Uterus (tissue), 2 donors: ENCODE results near the gene NELL2.

Source experiments
- CTCF ChIP-seq, 4 experiments: fragments of 200-600 bp in 2 of 4; fragments of 450-650 bp in 2 of 4; sonication (generic) in 2 of 4; IDR thresholded peaks; one replicate each; pipeline ENCODE4 v1.5.1; 2016 to 2019; ENCODE audit warnings: antibody characterized with exemption in 4 of 4, mild to moderate bottlenecking in 2 of 4, moderate library complexity in 1 of 4
- POLR2A ChIP-seq, 2 donors: fragments of 450-650 bp; IDR thresholded peaks; one replicate each; pipeline ENCODE4 v1.6.1; 2016; ENCODE audit warnings: antibody characterized with exemption in 2 of 2, mild to moderate bottlenecking in 1 of 2, moderate library complexity in 1 of 2

GRCh38 chr12:44459569-44459968, 416.5 kb downstream of the NELL2 start:
- TF ChIP-seq POLR2A (IDR thresholded peaks at IDR 0.05) = no peak
- no peak for TF ChIP-seq CTCF (IDR thresholded peaks at IDR 0.05)
